Esophagus (tissue), 2 donors: ENCODE data around the gene JMJD8. TPM values are rescaled to one million over a fixed set of nuclear protein-coding genes. Genes with fewer than 3 reads are reported as not detected.

Experiments
- H3K27ac ChIP-seq, 2 donors: one replicate each; pipeline ENCODE4 v1.5.1; 2013; ENCODE audit warnings: low read depth in 2 of 2, mild to moderate bottlenecking in 2 of 2, inconsistent platforms in 1 of 2, low read length in 1 of 2, moderate library complexity in 1 of 2
- H3K27me3 ChIP-seq, 2 donors: one replicate each; pipeline ENCODE4 v1.6.1; 2013; ENCODE audit warnings: low read length in 2 of 2, control low read depth in 1 of 2, mild to moderate bottlenecking in 1 of 2; ENCODE audit not compliant: insufficient read depth in 2 of 2, control insufficient read depth in 1 of 2
- H3K36me3 ChIP-seq, 2 donors: one replicate each; pipeline ENCODE4 v1.6.1; 2013; ENCODE audit warnings: low read length in 1 of 2; ENCODE audit not compliant: control insufficient read depth in 2 of 2, insufficient read depth in 2 of 2
- H3K4me1 ChIP-seq, 2 donors: one replicate each; pipeline ENCODE4 v1.6.1; 2013; ENCODE audit warnings: low read length in 1 of 2; ENCODE audit not compliant: control insufficient read depth in 2 of 2, insufficient read depth in 2 of 2
- H3K4me3 ChIP-seq, 2 donors: one replicate each; pipeline ENCODE4 v1.5.1; 2013; ENCODE audit warnings: low read length in 2 of 2, mild to moderate bottlenecking in 2 of 2, low read depth in 1 of 2, moderate library complexity in 1 of 2
- H3K9me3 ChIP-seq, 2 donors: one replicate each; pipeline ENCODE4 v1.6.1; 2013; ENCODE audit warnings: mild to moderate bottlenecking in 2 of 2, low read depth in 1 of 2, low read length in 1 of 2, moderate library complexity in 1 of 2; ENCODE audit not compliant: control insufficient read depth in 2 of 2, insufficient read depth in 1 of 2
- WGBS, 2 donors: extraction: QIAGEN DNeasy Blood & Tissue Kit; methylation state at CpG; one replicate each; pipeline ENCODE4 v1.1.7; 2013; 5-methylcytosine and 5-hydroxymethylcytosine counted together
- polyA plus RNA-seq, 2 donors: library from polyadenylated mRNA; stranded (reverse); fragments of 200-250 nt; gene quantifications; one replicate each; pipeline ENCODE4 v1.2.3, GENCODE V29; 2013
- donor health status: healthy with polysubstance abuse.
- donor health status: Bipolar disorder and iron deficiency.

Gene JMJD8
- polyA plus RNA-seq, 2 donors, result 41.0 to 55.4 TPM

GRCh38 chr16:704047-704446 is 19.9 kb upstream of the JMJD8 start:
- Histone ChIP-seq H3K4me1 (peaks cover 10 to 20% of the 10 kb centered on the region in 2 donors), H3K27me3 (peaks cover 6 to 37% of the 10 kb centered on the region in 2 donors), H3K9me3 (no peaks in the 10 kb centered on the region), H3K27ac (no peak overlapping the region), H3K4me3 (no peak overlapping the region), H3K36me3 (no peaks in the 10 kb centered on the region)
- WGBS, 2 donors, result 69 to 72% methylated on average over 6 to 7 of the region's 7 CpGs

GRCh38 chr16:703406-703805 is 19.3 kb upstream of the JMJD8 start:
- 70 to 80% methylated on average over 12 of the region's 12 CpGs for WGBS, 2 donors

DNA sequence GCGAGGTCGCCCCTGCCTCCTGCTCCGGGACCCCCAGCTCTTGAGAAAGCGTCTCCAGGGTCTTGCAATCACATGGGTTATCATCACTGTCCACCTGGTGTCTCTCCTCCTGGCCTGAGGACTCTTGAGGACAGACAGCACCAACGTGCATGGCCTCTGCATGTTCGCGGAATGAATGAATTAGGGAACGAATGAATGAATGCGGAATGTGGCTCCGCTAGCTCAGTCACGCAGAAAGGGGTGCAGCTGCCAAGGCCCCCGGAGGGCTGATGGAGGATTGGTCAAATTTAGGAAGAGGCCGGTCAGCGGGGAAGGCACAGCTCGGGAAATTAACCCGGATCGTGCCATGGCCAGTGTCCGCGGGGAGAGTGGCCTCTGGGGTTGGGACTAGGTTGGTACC is 18.2 kb upstream of the JMJD8 start:
- Histone ChIP-seq H3K4me3 (no peak overlapping the region), H3K36me3 (no peaks in the 10 kb centered on the region), H3K27me3 (peaks cover 6 to 36% of the 10 kb centered on the region in 2 donors), H3K4me1 (peaks cover 8 to 15% of the 10 kb centered on the region in 2 donors), H3K27ac (no peak overlapping the region), H3K9me3 (no peaks in the 10 kb centered on the region)
- WGBS, 2 donors, result 82 to 83% methylated on average over 19 of the region's 19 CpGs

More at GRCh38 chr16:703406-703805, 19.3 kb upstream of the JMJD8 start:
- Histone ChIP-seq H3K4me3 (no peak overlapping the region), H3K4me1 (peaks cover 10 to 20% of the 10 kb centered on the region in 2 donors), H3K36me3 (no peaks in the 10 kb centered on the region), H3K27ac (no peak overlapping the region), H3K27me3 (peaks cover 6 to 36% of the 10 kb centered on the region in 2 donors), H3K9me3 (no peaks in the 10 kb centered on the region)

DNA sequence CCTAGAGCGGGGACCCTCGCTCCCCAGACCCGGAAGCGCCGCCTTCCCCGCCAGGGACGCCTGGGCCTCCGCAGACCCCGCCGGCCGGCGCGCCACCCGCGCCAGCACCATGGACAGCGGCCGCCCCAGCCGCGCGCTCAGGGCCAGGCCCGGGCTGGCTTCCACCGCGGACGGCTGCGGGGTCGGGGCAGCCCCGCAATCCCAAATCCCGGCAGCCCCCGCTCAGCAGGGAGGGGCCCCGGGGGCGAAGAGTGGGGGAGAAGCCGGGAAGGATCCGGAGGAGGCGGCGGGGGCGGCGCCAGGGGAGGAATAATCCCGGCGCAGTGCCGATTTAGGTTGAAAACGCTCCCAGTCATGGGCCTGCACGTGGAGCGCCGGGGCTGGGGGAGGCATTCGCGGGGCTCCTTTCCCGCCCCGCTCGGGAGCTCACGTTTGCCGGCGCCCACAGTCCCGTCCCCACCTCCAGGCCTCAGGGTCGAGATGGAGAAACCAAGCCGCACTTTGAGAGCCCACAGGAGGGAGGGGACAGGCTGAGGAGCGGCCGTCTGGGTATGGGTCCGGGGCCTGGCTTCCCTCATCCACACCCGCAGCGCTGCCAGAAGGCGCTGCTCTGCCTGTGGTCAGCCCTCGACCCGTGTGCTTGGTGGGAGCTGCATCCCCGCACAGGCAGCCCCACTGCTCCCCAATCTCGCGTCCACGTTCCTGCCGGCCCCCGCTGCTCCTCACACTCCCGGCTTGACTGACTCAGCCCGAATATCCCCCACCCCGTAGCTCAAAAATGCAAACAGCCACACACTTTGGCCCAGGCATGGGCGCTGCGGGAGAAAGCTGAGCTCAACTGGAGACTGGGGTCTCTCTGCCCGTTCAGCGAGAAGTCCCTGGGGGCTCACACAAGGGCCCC is 16.8 kb upstream of the JMJD8 start:
- 5 to 6% methylated on average over 61 to 76 of the region's 76 CpGs for WGBS, 2 donors
- Histone ChIP-seq H3K36me3 (no peaks in the 10 kb centered on the region), H3K9me3 (no peaks in the 10 kb centered on the region), H3K4me1 (peaks cover 2 to 9% of the 10 kb centered on the region in 2 donors), H3K4me3 (no peak overlapping the region), H3K27ac (no peak overlapping the region), H3K27me3 (peaks cover 6 to 30% of the 10 kb centered on the region in 2 donors)

DNA sequence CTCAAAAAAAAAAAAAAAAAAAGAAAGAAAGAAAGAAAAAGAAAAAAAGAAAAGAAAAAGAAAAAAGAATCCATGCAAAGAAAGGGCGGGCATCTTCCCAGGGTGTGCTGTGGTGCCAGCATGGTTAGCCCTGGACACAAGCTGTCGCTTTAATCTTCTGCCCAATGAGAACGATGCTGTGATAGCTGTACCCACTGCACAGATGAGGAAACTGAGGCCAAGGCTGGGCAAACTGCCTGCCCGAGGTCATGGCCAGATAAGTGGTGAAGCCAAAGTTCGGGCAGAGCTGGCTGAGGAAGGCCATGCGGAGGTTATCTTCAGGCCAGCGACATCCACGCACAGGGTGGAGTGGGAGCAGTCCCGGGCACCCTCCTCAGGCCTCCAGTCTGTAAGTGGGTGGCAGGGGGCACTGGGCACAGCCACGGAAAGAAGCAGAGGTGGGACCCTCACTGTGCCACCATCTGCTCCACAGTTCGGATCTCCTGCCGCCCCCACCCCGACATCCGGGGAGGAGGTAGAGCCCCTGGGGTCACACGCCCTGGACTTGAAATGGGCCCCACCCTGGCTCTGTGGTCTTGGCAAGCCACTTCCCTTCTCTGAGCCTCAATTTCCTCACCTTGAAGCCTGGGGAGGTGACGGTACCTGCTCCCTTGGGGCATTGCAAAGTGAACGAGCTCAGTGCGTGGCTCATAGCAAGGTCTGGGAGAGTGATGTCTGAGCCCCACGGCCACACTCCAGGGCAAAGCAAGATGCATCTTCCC is 15.0 kb upstream of the JMJD8 start:
- WGBS, 2 donors, result 63 to 68% methylated on average over 18 to 19 of the region's 19 CpGs
- Histone ChIP-seq H3K36me3 (no peaks in the 10 kb centered on the region), H3K27ac (no peak overlapping the region), H3K27me3 (peaks cover 6 to 19% of the 10 kb centered on the region in 2 donors), H3K9me3 (no peaks in the 10 kb centered on the region), H3K4me1 (peaks cover 0 to 15% of the 10 kb centered on the region in 2 donors), H3K4me3 (no peak overlapping the region)

DNA sequence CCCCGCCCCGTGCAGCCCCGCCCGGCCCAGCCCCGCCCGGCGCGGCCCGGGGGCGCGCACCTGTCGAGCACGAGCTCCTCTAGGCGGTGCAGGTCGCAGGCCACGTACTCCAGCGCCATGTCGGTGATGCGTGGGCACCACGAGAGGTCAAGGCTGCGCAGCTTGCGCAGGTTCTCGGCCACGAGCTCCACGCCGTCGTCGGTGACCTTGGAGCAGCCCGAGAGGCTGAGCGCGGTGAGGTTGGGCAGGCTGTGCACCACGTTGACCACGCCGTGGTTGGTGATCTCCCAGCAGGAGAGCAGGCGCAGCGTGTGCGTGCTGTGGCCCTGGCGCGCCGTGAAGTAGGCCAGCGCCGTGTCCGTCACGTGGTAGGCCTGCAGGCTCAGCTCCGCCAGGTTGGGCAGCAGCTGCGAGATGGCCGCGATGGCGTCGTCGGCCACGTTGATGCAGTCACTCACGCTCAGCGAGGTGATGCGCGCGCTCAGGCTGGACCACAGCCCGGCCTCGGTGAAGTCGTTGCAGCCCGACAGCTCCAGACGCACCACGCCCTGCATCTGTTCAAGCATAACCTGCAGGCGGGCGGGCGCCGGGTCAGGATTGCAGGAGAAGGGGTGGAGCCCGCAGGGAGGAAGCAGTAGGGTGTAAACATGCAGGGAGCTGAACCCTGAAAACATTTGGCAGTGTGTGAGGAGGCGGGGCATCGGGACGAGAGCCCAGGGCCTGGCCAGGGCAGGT is 11.4 kb upstream of the JMJD8 start:
- Histone ChIP-seq H3K36me3 (no peaks in the 10 kb centered on the region), H3K4me1 (peaks cover 0 to 17% of the 10 kb centered on the region in 2 donors), H3K4me3 (peak overlapping the region; percentile 46 to 54), H3K27ac (peak overlapping the region; percentile 91 to 93), H3K9me3 (no peaks in the 10 kb centered on the region), H3K27me3 (no peaks in the 10 kb centered on the region)
- 2% methylated on average over 71 of the region's 71 CpGs for WGBS, 2 donors

GRCh38 chr16:694863-695354 is 10.8 kb upstream of the JMJD8 start:
- peak overlapping the region; percentile 46 to 59 for H3K4me3 ChIP-seq

DNA sequence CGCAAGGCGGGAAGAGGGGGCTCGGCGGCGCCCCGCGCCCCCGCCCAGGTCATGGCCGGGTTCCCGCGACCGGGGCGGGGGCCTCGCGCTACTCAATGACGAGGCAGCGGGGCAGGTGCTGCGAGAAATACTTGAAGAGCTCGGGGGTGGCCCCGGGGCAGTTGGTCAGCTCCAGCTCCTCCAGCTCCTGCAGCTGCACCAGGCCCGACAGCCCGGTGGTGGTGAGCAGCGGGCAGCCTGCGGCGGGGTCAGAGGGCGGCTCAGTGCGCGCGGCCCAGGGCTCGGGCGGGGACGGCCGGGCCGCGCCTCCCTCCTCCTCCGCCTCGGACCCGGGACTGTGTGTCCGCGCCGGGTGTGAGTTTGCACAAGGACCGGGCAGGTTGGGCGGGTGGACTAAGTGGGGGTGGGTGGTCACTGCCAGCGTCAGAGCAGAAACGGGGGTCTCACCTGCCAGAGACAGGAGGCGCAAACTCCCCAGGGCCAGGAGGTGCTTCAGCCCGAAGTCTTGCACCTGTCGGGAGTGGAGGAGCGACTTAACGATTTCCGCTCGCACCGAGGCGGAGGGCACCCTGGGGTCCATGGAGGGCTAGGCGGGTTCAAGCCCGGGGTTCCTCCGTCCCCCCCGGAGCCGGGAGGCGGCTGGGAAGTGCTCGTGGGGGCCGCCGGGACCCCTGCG is 10.2 kb upstream of the JMJD8 start:
- peak overlapping the region; percentile 84 to 91 for H3K27ac ChIP-seq
- 4 to 7% methylated on average over 38 to 64 of the region's 64 CpGs for WGBS, 2 donors
- H3K4me3 ChIP-seq, result peak overlapping the region; percentile 46 to 59
- peaks cover 2 to 23% of the 10 kb centered on the region in 2 donors for H3K4me1 ChIP-seq
- H3K27me3 ChIP-seq, result no peaks in the 10 kb centered on the region
- H3K36me3 ChIP-seq, result no peaks in the 10 kb centered on the region
- H3K9me3 ChIP-seq, result no peaks in the 10 kb centered on the region

More at GRCh38 chr16:694863-695354, 10.8 kb upstream of the JMJD8 start:
- no peaks in the 10 kb centered on the region for H3K27me3 ChIP-seq
- peak overlapping the region; percentile 84 to 91 for H3K27ac ChIP-seq
- no peaks in the 10 kb centered on the region for H3K36me3 ChIP-seq
- 0 to 2% methylated on average over 28 to 37 of the region's 37 CpGs for WGBS, 2 donors
- H3K9me3 ChIP-seq, result no peaks in the 10 kb centered on the region
- H3K4me1 ChIP-seq, result peaks cover 0 to 17% of the 10 kb centered on the region in 2 donors
